Measurements from ENCODE around the gene AIFM1.

The AIFM1 gene

DNA sequence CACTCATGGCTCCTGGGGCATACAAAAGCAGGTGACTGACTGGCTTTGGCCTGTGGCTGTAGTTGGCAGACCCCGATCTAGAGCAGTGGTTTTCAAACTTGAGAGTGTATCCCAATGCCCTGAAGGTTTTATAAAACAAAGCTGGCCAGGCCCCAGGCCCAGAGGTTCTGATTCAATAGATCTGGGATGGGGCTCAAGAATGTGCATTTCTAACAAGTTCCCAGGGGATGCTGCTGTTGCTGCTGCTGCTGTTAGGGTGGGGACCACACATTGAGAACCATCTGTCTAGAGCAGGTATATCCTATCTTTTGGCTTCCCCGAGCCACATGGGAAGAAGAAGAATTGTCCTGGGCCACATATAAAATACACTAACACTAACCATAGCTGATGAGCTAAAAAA is 7.3 kb downstream of the AIFM1 start:
- Histone ChIP-seq H2AFZ (ENCODE audit: low read length) (no peak overlapping the region), H4K20me1 (ENCODE audit: insufficient read depth, low read length) (no peaks in the 10 kb centered on the region), H3K4me2 (ENCODE audit: low read depth, low read length) (no peak overlapping the region), H3K9me2 (replicated peaks; ENCODE audit: insufficient read depth, low read length) (no peaks in the 10 kb centered on the region), H3K36me3 (replicated peaks; ENCODE audit: insufficient read depth, low read length) (no peaks in the 10 kb centered on the region), H3K4me3 (ENCODE audit: low read length) (no peak overlapping the region), H3F3A (ENCODE audit: insufficient read depth, low read length) (no peaks in the 10 kb centered on the region), H3K79me2 (ENCODE audit: low read length) (peaks cover 25% of the 10 kb centered on the region), H3K27ac (ENCODE audit: low read length) (no peak overlapping the region), H3K9me3 (replicated peaks; ENCODE audit: insufficient read depth, low read length) (no peaks in the 10 kb centered on the region), H3K9ac (ENCODE audit: low read length) (no peak overlapping the region), H3K27me3 (replicated peaks; ENCODE audit: insufficient read depth, low read length) (no peaks in the 10 kb centered on the region), H3K4me1 (ENCODE audit: low read length) (no peaks in the 10 kb centered on the region)
- TF ChIP-seq, protein P1, sequence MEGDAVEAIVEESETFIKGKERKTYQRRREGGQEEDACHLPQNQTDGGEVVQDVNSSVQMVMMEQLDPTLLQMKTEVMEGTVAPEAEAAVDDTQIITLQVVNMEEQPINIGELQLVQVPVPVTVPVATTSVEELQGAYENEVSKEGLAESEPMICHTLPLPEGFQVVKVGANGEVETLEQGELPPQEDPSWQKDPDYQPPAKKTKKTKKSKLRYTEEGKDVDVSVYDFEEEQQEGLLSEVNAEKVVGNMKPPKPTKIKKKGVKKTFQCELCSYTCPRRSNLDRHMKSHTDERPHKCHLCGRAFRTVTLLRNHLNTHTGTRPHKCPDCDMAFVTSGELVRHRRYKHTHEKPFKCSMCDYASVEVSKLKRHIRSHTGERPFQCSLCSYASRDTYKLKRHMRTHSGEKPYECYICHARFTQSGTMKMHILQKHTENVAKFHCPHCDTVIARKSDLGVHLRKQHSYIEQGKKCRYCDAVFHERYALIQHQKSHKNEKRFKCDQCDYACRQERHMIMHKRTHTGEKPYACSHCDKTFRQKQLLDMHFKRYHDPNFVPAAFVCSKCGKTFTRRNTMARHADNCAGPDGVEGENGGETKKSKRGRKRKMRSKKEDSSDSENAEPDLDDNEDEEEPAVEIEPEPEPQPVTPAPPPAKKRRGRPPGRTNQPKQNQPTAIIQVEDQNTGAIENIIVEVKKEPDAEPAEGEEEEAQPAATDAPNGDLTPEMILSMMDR (IDR thresholded peaks at IDR 0.05; ENCODE audit: low read length) = no peak
- no peak for TF ChIP-seq EZH2 (optimal IDR thresholded peaks at IDR 0.05; ENCODE audit: low read depth, low read length)
- no peak for TF ChIP-seq EZH2phosphoT487 (IDR thresholded peaks at IDR 0.05; ENCODE audit: low read length)
- DNase-seq = no peak

DNA sequence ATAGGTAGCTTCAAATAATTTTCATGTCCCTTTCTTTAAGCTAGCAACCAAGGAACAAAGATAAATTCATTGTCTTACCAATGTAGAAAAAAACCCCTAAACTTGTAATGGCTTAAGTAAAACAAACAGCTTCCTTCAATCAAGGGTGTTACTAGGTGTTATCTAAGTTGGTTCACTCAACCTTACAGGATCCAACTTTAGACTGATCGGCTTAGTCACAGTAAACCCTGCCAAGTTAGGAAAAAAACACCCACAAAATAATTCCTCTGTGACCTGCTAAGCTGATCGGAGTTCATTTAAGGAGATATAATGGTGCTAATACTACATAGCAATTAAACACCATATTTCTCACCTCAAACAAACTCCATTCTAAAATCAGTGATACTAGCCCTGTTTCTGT is 10.1 kb downstream of the AIFM1 start:
- Histone ChIP-seq H3K9me3 (replicated peaks; ENCODE audit: insufficient read depth, low read length) (no peaks in the 10 kb centered on the region), H3K9me2 (replicated peaks; ENCODE audit: insufficient read depth, low read length) (no peaks in the 10 kb centered on the region), H3K79me2 (ENCODE audit: low read length) (peaks cover 10% of the 10 kb centered on the region), H3F3A (ENCODE audit: insufficient read depth, low read length) (no peaks in the 10 kb centered on the region), H4K20me1 (ENCODE audit: insufficient read depth, low read length) (no peaks in the 10 kb centered on the region), H3K4me2 (ENCODE audit: low read depth, low read length) (no peak overlapping the region), H3K4me1 (ENCODE audit: low read length) (no peaks in the 10 kb centered on the region), H3K36me3 (replicated peaks; ENCODE audit: insufficient read depth, low read length) (no peaks in the 10 kb centered on the region), H3K27me3 (replicated peaks; ENCODE audit: insufficient read depth, low read length) (no peaks in the 10 kb centered on the region), H2AFZ (ENCODE audit: low read length) (no peak overlapping the region), H3K27ac (ENCODE audit: low read length) (no peak overlapping the region), H3K4me3 (ENCODE audit: low read length) (no peak overlapping the region), H3K9ac (ENCODE audit: low read length) (no peak overlapping the region)
- TF ChIP-seq EZH2 (optimal IDR thresholded peaks at IDR 0.05; ENCODE audit: low read depth, low read length) (no peak), EZH2phosphoT487 (IDR thresholded peaks at IDR 0.05; ENCODE audit: low read length) (no peak)
- TF ChIP-seq, protein P1 (IDR thresholded peaks at IDR 0.05; ENCODE audit: low read length) = no peak
- DNase-seq = no peak

DNA sequence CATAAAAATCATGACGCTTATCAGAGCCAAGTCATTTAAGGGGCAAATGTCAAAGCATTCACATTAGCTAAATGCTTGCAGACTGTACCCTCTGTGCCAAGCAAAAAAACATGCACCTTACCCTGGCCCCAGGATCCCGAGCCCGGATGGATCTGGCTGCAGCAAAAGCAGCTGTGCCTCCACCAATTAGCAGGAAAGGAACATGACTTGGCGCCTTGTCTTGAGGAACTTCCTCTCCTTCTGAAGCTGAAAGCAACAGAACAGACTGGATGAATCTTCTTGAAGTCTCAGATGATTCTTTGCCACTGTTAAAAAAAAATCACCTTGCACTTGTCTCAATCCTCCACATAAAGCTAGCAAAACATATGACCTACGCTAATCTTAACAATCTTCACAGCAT is 18.0 kb downstream of the AIFM1 start:
- TF ChIP-seq EZH2phosphoT487 (IDR thresholded peaks at IDR 0.05; ENCODE audit: low read length) (no peak), EZH2 (optimal IDR thresholded peaks at IDR 0.05; ENCODE audit: low read depth, low read length) (no peak)
- TF ChIP-seq, protein P1 (IDR thresholded peaks at IDR 0.05; ENCODE audit: low read length) = no peak
- Histone ChIP-seq H3K27ac (ENCODE audit: low read length) (no peak overlapping the region), H3K36me3 (replicated peaks; ENCODE audit: insufficient read depth, low read length) (no peaks in the 10 kb centered on the region; the same call in 1 of the 2 replicates), H3K79me2 (ENCODE audit: low read length) (no peaks in the 10 kb centered on the region), H3K9me3 (replicated peaks; ENCODE audit: insufficient read depth, low read length) (no peaks in the 10 kb centered on the region), H3K4me2 (ENCODE audit: low read depth, low read length) (no peak overlapping the region), H3K27me3 (replicated peaks; ENCODE audit: insufficient read depth, low read length) (no peaks in the 10 kb centered on the region), H3F3A (ENCODE audit: insufficient read depth, low read length) (no peaks in the 10 kb centered on the region), H3K4me3 (ENCODE audit: low read length) (no peak overlapping the region), H3K9ac (ENCODE audit: low read length) (no peak overlapping the region), H2AFZ (ENCODE audit: low read length) (no peak overlapping the region), H3K4me1 (ENCODE audit: low read length) (no peaks in the 10 kb centered on the region), H4K20me1 (ENCODE audit: insufficient read depth, low read length) (no peaks in the 10 kb centered on the region), H3K9me2 (replicated peaks; ENCODE audit: insufficient read depth, low read length) (no peaks in the 10 kb centered on the region)
- no peak for DNase-seq

All from MM.1S (cell line).